Caco-2 (cell line): ENCODE results near the gene SLX9. TPM values are rescaled to one million over a fixed set of nuclear protein-coding genes. Genes with fewer than 3 reads are reported as not detected.

Experiments used
- BruUV-seq: library from RNA; stranded (reverse); fragments of 400-500 nt; replicated peaks from 2 replicates; lab custom pipeline; 2021; lab: Mats Ljungman, UMichigan
- CTCF ChIA-PET: fragments of 300-600 bp; sonication (Branson Sonifier 250); formaldehyde crosslinking; loops from one replicate; lab custom pipeline; 2022; ENCODE audit warnings: antibody characterized with exemption; lab: Charles Lee
- POLR2A ChIA-PET: fragments of 300-600 bp; sonication (Branson Sonifier 250); formaldehyde crosslinking; loops from one replicate; lab custom pipeline; 2022; ENCODE audit warnings: antibody characterized with exemption; lab: Charles Lee
- DNase-seq, 2 experiments: peaks; one replicate each; pipeline versions ENCODE4 v3.0.0 to v3.0.0-alpha.2; 2020 to 2022
- H3K27me3 ChIP-seq: replicated peaks from 2 replicates; pipeline ENCODE4 v1.6.0; 2011; ENCODE audit warnings: low read length; ENCODE audit not compliant: control insufficient read depth, insufficient read depth
- H3K36me3 ChIP-seq: 2 replicates; pipeline ENCODE4 v1.5.1; 2011; ENCODE audit warnings: low read length; ENCODE audit not compliant: control insufficient read depth, insufficient read depth
- H3K4me1 ChIP-seq: fragments of 250-450 bp; sonication (Bioruptor Pico); 2 replicates; pipeline ENCODE4 v1.5.1; 2020; ENCODE audit warnings: mild to moderate bottlenecking
- H3K4me3 ChIP-seq: 2 replicates; pipeline ENCODE4 v1.5.1; 2011; ENCODE audit warnings: low read depth, mild to moderate bottlenecking, control low read depth, low read length
- H3K9me3 ChIP-seq: fragments of 250-450 bp; sonication (Bioruptor Pico); 2 replicates; pipeline ENCODE4 v1.5.1; 2020; ENCODE audit warnings: mild to moderate bottlenecking, moderate library complexity
- H3K27ac Mint-ChIP-seq: one replicate; pipeline ENCODE4 v1.8.0; 2022; ENCODE audit warnings: mixed read lengths; ENCODE audit not compliant: unreplicated experiment
- H3K27me3 Mint-ChIP-seq: one replicate; pipeline ENCODE4 v1.8.0; 2022; ENCODE audit warnings: mixed read lengths; ENCODE audit not compliant: insufficient read depth, unreplicated experiment
- H3K36me3 Mint-ChIP-seq: one replicate; pipeline ENCODE4 v1.8.0; 2022; ENCODE audit warnings: mild to moderate bottlenecking, mixed read lengths; ENCODE audit not compliant: insufficient read depth, unreplicated experiment
- H3K4me1 Mint-ChIP-seq: one replicate; pipeline ENCODE4 v1.8.0; 2022; ENCODE audit warnings: low read depth, mixed read lengths; ENCODE audit not compliant: unreplicated experiment
- H3K4me3 Mint-ChIP-seq: one replicate; pipeline ENCODE4 v1.8.0; 2022; ENCODE audit warnings: mild to moderate bottlenecking, moderate library complexity, mixed read lengths; ENCODE audit not compliant: unreplicated experiment
- H3K9me3 Mint-ChIP-seq: one replicate; pipeline ENCODE4 v1.8.0; 2022; ENCODE audit warnings: mixed read lengths; ENCODE audit not compliant: unreplicated experiment
- intact Hi-C: fragments of 100-400 bp; cut with micrococcal nuclease; formaldehyde crosslinking; loops from one replicate; pipeline ENCODE4 v1.10.0; 2022; ENCODE audit not compliant: unreplicated experiment
- total RNA-seq: library from RNA; stranded (reverse); gene quantifications from 2 replicates; pipeline ENCODE4 v1.2.3, GENCODE V29; 2022
- TF ChIP-seq, protein P1 (sequence below), 2 experiments: fragments of 200-600 bp in 1 of 2; IDR thresholded peaks; 1 replicate in 1 of 2; 2 replicates in 1 of 2; pipeline versions ENCODE4 v1.5.1 to v1.8.0; 2011 to 2022; ENCODE audit warnings: antibody characterized with exemption in 1 of 2, control low read depth in 1 of 2, inconsistent platforms in 1 of 2, low read depth in 1 of 2, low read length in 1 of 2, mild to moderate bottlenecking in 1 of 2, moderate library complexity in 1 of 2; ENCODE audit not compliant: insufficient read depth in 1 of 2, severe bottlenecking in 1 of 2, unreplicated experiment in 1 of 2

The SLX9 gene
- total RNA-seq, 1 experiment from 2014 or later, result 62.1 TPM

DNA sequence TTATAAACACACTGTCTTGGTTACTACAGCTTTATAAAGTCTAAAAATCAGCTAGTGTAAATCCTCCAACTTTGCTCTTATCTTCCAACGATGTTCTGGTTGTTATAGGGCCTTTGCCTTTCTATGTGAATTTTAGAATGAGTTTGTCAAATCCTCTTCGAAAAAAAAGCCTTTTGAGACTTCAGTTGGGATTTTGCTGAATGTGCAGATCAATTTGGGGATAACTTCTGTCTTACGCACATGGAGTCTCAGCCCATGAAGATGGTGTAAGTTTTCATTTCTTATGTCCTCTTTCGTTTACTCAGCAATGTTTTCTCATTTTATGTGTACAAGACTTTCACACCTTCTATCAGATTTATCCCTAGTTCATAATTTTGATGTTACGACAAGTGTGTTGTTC lies 69.8 kb downstream of the SLX9 start:
- TF ChIP-seq, protein P1, sequence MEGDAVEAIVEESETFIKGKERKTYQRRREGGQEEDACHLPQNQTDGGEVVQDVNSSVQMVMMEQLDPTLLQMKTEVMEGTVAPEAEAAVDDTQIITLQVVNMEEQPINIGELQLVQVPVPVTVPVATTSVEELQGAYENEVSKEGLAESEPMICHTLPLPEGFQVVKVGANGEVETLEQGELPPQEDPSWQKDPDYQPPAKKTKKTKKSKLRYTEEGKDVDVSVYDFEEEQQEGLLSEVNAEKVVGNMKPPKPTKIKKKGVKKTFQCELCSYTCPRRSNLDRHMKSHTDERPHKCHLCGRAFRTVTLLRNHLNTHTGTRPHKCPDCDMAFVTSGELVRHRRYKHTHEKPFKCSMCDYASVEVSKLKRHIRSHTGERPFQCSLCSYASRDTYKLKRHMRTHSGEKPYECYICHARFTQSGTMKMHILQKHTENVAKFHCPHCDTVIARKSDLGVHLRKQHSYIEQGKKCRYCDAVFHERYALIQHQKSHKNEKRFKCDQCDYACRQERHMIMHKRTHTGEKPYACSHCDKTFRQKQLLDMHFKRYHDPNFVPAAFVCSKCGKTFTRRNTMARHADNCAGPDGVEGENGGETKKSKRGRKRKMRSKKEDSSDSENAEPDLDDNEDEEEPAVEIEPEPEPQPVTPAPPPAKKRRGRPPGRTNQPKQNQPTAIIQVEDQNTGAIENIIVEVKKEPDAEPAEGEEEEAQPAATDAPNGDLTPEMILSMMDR (IDR thresholded peaks at IDR 0.05; ENCODE audit: insufficient read depth in 1 of 2, low read depth in 1 of 2, low read length in 1 of 2, severe bottlenecking in 1 of 2, unreplicated experiment in 1 of 2), result no peak
- peaks cover 24% of the 10 kb centered on the region for H3K9me3 Mint-ChIP-seq
- ChIA-PET POLR2A (no interaction called here), CTCF (no interaction called here)
- intact Hi-C loops, result loop anchor here (5.0 kb wide), 1 partner anchor 57 kb away; no protein-coding TSS in a partner anchor
- no peak overlapping the region for H3K4me3 Mint-ChIP-seq
- no peaks in the 10 kb centered on the region for H3K36me3 ChIP-seq
- H3K27me3 ChIP-seq, result no peaks in the 10 kb centered on the region
- DNase-seq, result no peak
- H3K27ac Mint-ChIP-seq, result peak overlapping the region; percentile 34
- no peaks in the 10 kb centered on the region for H3K9me3 ChIP-seq
- BruUV-seq, result no TSS peak
- peaks cover 34% of the 10 kb centered on the region for H3K4me1 Mint-ChIP-seq
- peaks cover 49% of the 10 kb centered on the region for H3K4me1 ChIP-seq
- H3K36me3 Mint-ChIP-seq, result peaks cover 10% of the 10 kb centered on the region
- H3K27me3 Mint-ChIP-seq, result no peaks in the 10 kb centered on the region
- H3K4me3 ChIP-seq, result no peak overlapping the region

DNA sequence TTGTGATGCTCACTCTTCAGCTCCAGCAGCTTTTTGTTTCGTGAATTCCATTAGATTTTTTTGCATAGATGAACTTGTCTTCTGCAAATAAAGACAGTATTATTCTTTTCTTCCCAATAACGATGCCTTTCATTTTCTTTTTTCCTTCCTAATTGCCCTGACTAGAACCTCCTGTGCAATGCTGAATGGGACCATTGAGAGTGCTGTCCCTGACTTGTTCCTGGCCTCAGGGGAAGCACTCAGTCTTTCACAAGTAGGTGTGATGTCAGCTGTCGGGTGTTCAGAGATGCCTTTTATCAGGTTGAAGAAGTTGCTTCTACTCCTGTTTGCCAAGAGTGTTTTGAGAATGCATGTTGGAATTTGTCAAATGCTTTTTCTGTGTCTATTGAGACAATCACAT lies 70.3 kb downstream of the SLX9 start:
- BruUV-seq, result no TSS peak
- peak in 1 of 2 experiments; percentile 26 for DNase-seq
- no peak overlapping the region for H3K4me3 ChIP-seq
- ChIA-PET POLR2A (no interaction called here), CTCF (no interaction called here)
- Mint-ChIP-seq H3K4me3 (no peak overlapping the region), H3K36me3 (peaks cover 10% of the 10 kb centered on the region), H3K27ac (peak overlapping the region; percentile 34), H3K27me3 (no peaks in the 10 kb centered on the region), H3K9me3 (peaks cover 24% of the 10 kb centered on the region), H3K4me1 (peaks cover 34% of the 10 kb centered on the region)
- H3K9me3 ChIP-seq, result no peaks in the 10 kb centered on the region
- TF ChIP-seq, protein P1 (IDR thresholded peaks at IDR 0.05; ENCODE audit: insufficient read depth in 1 of 2, low read depth in 1 of 2, low read length in 1 of 2, severe bottlenecking in 1 of 2, unreplicated experiment in 1 of 2), result no peak
- no peaks in the 10 kb centered on the region for H3K36me3 ChIP-seq
- H3K4me1 ChIP-seq, result peaks cover 54% of the 10 kb centered on the region
- intact Hi-C loops, result loop anchor here (5.0 kb wide), 1 partner anchor 58 kb away; no protein-coding TSS in a partner anchor
- H3K27me3 ChIP-seq, result no peaks in the 10 kb centered on the region

DNA sequence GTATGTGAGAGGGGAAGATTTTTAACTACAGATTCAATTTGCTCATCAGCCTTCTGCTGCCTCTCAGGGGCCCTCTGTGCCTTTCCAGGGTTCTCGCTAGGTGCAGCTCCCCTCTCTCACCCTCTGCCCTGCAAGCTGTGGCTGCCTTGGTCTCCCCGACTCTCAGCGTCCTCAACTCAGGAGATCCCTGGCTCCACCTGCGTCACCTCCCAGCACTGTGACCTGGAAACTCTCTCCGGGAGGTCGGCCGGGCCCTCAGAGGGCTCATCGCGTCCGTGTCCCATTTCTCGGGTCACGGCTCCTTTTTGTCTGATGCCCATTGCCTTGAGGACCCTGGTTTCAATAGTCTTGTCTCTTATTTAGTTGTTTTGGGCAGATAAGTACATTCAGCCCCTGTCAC lies 71.0 kb downstream of the SLX9 start:
- peaks cover 10% of the 10 kb centered on the region for H3K36me3 Mint-ChIP-seq

More for the DNA sequence above, 71.0 kb downstream of the SLX9 start:
- Mint-ChIP-seq H3K27ac (peak overlapping the region; percentile 82), H3K4me3 (peak overlapping the region; percentile 18), H3K9me3 (peaks cover 18% of the 10 kb centered on the region), H3K27me3 (no peaks in the 10 kb centered on the region), H3K4me1 (peaks cover 34% of the 10 kb centered on the region)
- Histone ChIP-seq H3K9me3 (no peaks in the 10 kb centered on the region), H3K4me3 (no peak overlapping the region), H3K4me1 (peaks cover 61% of the 10 kb centered on the region), H3K36me3 (no peaks in the 10 kb centered on the region), H3K27me3 (no peaks in the 10 kb centered on the region)
- BruUV-seq, result no TSS peak
- ChIA-PET CTCF (no interaction called here), POLR2A (no interaction called here)
- intact Hi-C loops, result loop anchor here (5.0 kb wide), 1 partner anchor 59 kb away; no protein-coding TSS in a partner anchor
- no peak for DNase-seq
- TF ChIP-seq, protein P1 (IDR thresholded peaks at IDR 0.05; ENCODE audit: insufficient read depth in 1 of 2, low read depth in 1 of 2, low read length in 1 of 2, severe bottlenecking in 1 of 2, unreplicated experiment in 1 of 2), result no peak
